Measurements from ENCODE around the gene MYPOP. TPM values are rescaled to one million over a fixed set of nuclear protein-coding genes. Genes with fewer than 3 reads are reported as not detected.

The MYPOP gene
- total and polyA plus RNA-seq, 9 of the 15 experiments (the other 6 are each of a cell fraction or from before 2014, with no cell fraction given): 0.32 to 7.6 (median 1.6) TPM

DNA sequence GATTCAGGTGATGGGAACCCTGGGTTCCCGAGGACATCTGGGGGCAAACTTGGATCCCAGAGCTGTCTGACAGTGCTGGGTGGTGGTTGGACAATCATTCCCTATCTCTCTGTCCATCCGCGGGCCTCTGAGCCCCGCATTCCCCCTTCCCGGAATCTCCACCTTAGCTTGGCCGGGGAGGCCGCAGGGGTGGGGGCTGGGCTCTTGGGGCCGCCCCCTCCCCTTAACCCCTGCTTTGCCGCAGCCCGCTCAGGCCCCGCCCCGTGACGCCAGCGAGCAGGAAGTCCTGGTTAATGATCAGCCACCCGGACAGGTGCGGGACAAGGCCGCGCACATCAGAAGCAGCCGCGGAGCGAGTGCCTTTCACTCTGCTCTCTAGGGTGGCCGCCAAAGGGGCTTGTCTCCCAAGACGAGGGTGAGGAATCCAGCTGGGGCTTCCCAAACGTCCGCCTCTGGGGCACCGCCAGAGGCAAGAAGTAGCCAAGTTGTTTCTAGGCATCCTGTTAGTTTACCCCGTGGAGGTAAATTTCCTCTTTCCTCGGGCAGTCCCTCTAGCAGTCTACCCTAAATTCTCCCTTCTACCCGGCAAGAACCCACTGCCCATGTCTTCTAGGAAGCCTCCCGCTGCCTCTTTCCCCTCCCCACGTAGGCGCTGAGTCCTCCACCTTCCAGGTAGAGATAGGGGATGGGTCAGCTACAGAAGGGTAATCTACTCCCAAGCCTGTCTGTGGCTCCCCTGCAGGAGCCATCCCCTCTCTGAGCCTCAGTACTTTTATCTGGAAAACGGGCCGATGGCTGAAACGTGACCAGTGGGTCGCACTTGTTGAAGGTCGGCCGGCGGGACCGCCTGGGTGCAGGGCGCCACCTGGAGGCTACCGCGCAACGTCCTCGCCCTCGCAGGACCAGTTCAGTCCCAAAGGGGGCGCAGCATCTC lies 19.5 kb downstream of the MYPOP start (continued):
- TF ChIP-seq ZKSCAN1 (IDR thresholded peaks at IDR 0.05; ENCODE audit: low read depth, low read length): 0 out of 2 replicates have a peak, but pooled peaks have one; percentile 29
- TF ChIP-seq NCOA1 (IDR thresholded peaks at IDR 0.05; ENCODE audit: low read depth): peak; percentile 60
- 0 out of 2 replicates have a peak, but pooled peaks have one; percentile 44 for TF ChIP-seq GABPA (tag; conservative IDR thresholded peaks at IDR 0.05; ENCODE audit: low read depth)
- TF ChIP-seq NCOA4 (IDR thresholded peaks at IDR 0.05; ENCODE audit: partially characterized antibody): no peak
- peak; percentile 81; the same call in 1 of the 2 replicates for TF ChIP-seq DNMT1 (IDR thresholded peaks at IDR 0.05)
- TF ChIP-seq, protein P1, sequence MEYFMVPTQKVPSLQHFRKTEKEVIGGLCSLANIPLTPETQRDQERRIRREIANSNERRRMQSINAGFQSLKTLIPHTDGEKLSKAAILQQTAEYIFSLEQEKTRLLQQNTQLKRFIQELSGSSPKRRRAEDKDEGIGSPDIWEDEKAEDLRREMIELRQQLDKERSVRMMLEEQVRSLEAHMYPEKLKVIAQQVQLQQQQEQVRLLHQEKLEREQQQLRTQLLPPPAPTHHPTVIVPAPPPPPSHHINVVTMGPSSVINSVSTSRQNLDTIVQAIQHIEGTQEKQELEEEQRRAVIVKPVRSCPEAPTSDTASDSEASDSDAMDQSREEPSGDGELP (CRISPR knock-in tag; IDR thresholded peaks at IDR 0.05; ENCODE audit: borderline replicate concordance): peak; percentile 89
- TF ChIP-seq SAFB (IDR thresholded peaks at IDR 0.05; ENCODE audit: borderline replicate concordance, low read depth, low read length): no peak
- TF ChIP-seq, protein P2, sequence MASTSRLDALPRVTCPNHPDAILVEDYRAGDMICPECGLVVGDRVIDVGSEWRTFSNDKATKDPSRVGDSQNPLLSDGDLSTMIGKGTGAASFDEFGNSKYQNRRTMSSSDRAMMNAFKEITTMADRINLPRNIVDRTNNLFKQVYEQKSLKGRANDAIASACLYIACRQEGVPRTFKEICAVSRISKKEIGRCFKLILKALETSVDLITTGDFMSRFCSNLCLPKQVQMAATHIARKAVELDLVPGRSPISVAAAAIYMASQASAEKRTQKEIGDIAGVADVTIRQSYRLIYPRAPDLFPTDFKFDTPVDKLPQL (IDR thresholded peaks at IDR 0.05; ENCODE audit: extremely low read depth, insufficient read length): no peak
- peak; percentile 36 for TF ChIP-seq KDM5B (IDR thresholded peaks at IDR 0.05; ENCODE audit: insufficient replicate concordance, low read depth, low read length)
- TF ChIP-seq, protein P3, sequence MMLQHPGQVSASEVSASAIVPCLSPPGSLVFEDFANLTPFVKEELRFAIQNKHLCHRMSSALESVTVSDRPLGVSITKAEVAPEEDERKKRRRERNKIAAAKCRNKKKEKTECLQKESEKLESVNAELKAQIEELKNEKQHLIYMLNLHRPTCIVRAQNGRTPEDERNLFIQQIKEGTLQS (IDR thresholded peaks at IDR 0.05): peak; percentile 11; the same call in 1 of the 2 replicates
- TF ChIP-seq, protein P3 (CRISPR knock-in tag; conservative IDR thresholded peaks at IDR 0.05): peak; percentile 87; the same call in 1 of the 2 replicates
- TF ChIP-seq GATA2 (CRISPR knock-in tag; IDR thresholded peaks at IDR 0.05): no peak
- 0 out of 2 replicates have a peak, but pooled peaks have one; percentile 10 for TF ChIP-seq NFE2 (IDR thresholded peaks at IDR 0.05; ENCODE audit: low read depth)
- TF ChIP-seq, protein P4, sequence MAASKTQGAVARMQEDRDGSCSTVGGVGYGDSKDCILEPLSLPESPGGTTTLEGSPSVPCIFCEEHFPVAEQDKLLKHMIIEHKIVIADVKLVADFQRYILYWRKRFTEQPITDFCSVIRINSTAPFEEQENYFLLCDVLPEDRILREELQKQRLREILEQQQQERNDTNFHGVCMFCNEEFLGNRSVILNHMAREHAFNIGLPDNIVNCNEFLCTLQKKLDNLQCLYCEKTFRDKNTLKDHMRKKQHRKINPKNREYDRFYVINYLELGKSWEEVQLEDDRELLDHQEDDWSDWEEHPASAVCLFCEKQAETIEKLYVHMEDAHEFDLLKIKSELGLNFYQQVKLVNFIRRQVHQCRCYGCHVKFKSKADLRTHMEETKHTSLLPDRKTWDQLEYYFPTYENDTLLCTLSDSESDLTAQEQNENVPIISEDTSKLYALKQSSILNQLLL (CRISPR knock-in tag; IDR thresholded peaks at IDR 0.05; ENCODE audit: borderline replicate concordance): no peak
- 0 out of 2 replicates have a peak, but pooled peaks have one; percentile 27 for TF ChIP-seq KHSRP (IDR thresholded peaks at IDR 0.05)
- peak; percentile 92 for TF ChIP-seq MTA3 (IDR thresholded peaks at IDR 0.05; ENCODE audit: borderline replicate concordance)
- peak; percentile 99 for TF ChIP-seq BHLHE40 (IDR thresholded peaks at IDR 0.05; ENCODE audit: low read length)
- TF ChIP-seq ZFX (CRISPR knock-in tag; IDR thresholded peaks at IDR 0.05): peak; percentile 87
- TF ChIP-seq GTF2E2 (tag; IDR thresholded peaks at IDR 0.05): peak; percentile 67
- peak; percentile 33 for TF ChIP-seq SMAD1 (IDR thresholded peaks at IDR 0.05; ENCODE audit: low read depth, low read length, partially characterized antibody)
